Sigmoid colon (tissue), 4 donors: Measurements from ENCODE around the gene ADCY7.

Experiments
- EP300 ChIP-seq, 4 donors: sonication (generic); formaldehyde crosslinking; IDR thresholded peaks; one replicate each; pipeline ENCODE4 v1.6.1; 2017; ENCODE audit warnings: antibody characterized with exemption in 4 of 4
- POLR2A ChIP-seq, 2 donors: fragments of 450-650 bp; IDR thresholded peaks; one replicate each; pipeline ENCODE4 v1.6.1; 2016; ENCODE audit warnings: antibody characterized with exemption in 2 of 2, mild to moderate bottlenecking in 2 of 2, moderate library complexity in 2 of 2
- POLR2AphosphoS5 ChIP-seq, 4 donors: sonication (generic); formaldehyde crosslinking; IDR thresholded peaks; one replicate each; pipeline ENCODE4 v1.6.1; 2017; ENCODE audit warnings: antibody characterized with exemption in 4 of 4
- TF ChIP-seq, protein P1 (sequence below), 4 experiments: fragments of 450-650 bp in 3 of 4; fragments of 200-600 bp in 1 of 4; IDR thresholded peaks; one replicate each; pipeline ENCODE4 v1.5.1; 2016 to 2019; ENCODE audit warnings: antibody characterized with exemption in 4 of 4, mild to moderate bottlenecking in 3 of 4, moderate library complexity in 2 of 4

DNA sequence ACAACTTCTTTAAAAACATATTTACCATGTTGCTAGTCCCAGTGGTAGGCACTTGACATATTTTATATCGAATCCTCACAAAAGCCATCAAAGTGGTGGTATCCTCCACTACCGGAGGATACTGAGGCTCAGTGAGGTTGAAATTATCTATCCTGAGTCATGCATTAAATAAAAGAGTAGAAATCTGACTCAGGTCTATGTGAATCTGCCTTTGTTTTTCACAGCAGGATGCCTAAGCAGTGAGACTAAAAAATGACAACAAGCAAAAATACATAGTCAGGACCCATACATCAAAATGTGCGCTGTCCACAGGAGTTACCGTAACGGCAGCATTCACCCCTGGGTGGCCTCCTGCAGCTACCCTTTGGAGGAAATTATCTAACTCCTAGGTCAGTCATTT lies 84.8 kb downstream of the ADCY7 start:
- TF ChIP-seq, protein P1, sequence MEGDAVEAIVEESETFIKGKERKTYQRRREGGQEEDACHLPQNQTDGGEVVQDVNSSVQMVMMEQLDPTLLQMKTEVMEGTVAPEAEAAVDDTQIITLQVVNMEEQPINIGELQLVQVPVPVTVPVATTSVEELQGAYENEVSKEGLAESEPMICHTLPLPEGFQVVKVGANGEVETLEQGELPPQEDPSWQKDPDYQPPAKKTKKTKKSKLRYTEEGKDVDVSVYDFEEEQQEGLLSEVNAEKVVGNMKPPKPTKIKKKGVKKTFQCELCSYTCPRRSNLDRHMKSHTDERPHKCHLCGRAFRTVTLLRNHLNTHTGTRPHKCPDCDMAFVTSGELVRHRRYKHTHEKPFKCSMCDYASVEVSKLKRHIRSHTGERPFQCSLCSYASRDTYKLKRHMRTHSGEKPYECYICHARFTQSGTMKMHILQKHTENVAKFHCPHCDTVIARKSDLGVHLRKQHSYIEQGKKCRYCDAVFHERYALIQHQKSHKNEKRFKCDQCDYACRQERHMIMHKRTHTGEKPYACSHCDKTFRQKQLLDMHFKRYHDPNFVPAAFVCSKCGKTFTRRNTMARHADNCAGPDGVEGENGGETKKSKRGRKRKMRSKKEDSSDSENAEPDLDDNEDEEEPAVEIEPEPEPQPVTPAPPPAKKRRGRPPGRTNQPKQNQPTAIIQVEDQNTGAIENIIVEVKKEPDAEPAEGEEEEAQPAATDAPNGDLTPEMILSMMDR (IDR thresholded peaks at IDR 0.05) = no peak
- TF ChIP-seq POLR2AphosphoS5 (IDR thresholded peaks at IDR 0.05) (no peak), POLR2A (IDR thresholded peaks at IDR 0.05) (no peak), EP300 (IDR thresholded peaks at IDR 0.05) (no peak)
